K562 (cell line): Measurements from ENCODE around the gene SLC3A2. TPM values are rescaled to one million over a fixed set of nuclear protein-coding genes. Genes with fewer than 3 reads are reported as not detected.
A peak's percentile ranks its signal among the peaks of the same experiment; 100 is the strongest.

Experiments
- AFF4 ChIP-seq: sonication (generic); formaldehyde crosslinking; IDR thresholded peaks from 2 replicates; pipeline ENCODE4 v1.8.0; 2023; ENCODE audit warnings: mild to moderate bottlenecking, missing genetic modification reagents
- HDGF ChIP-seq: fragments of 450-650 bp; IDR thresholded peaks from 2 replicates; pipeline ENCODE4 v1.6.1; 2016
- HMG20B ChIP-seq: fragments of 250-450 bp; sonication (Bioruptor Pico); IDR thresholded peaks from 2 replicates; pipeline ENCODE4 v1.5.0; 2021; ENCODE audit warnings: mild to moderate bottlenecking
- MCM3 ChIP-seq: fragments of 450-650 bp; IDR thresholded peaks from 2 replicates; pipeline ENCODE4 v1.6.1; 2016
- PATZ1 ChIP-seq: fragments of 250-450 bp; sonication (Bioruptor Pico); IDR thresholded peaks from 2 replicates; pipeline ENCODE4 v1.5.0; 2020; ENCODE audit warnings: mild to moderate bottlenecking, borderline replicate concordance
- STAT5A ChIP-seq: IDR thresholded peaks from 2 replicates; pipeline ENCODE4 v1.6.1; 2012; ENCODE audit warnings: low read length, inconsistent platforms, borderline replicate concordance
- USF1 ChIP-seq: sonication (generic); formaldehyde crosslinking; IDR thresholded peaks from 2 replicates; pipeline ENCODE4 v1.9.0; 2022; ENCODE audit warnings: mild to moderate bottlenecking, missing genetic modification reagents
- ZBTB8A ChIP-seq: fragments of 450-650 bp; IDR thresholded peaks from 2 replicates; pipeline ENCODE4 v1.6.1; 2018; ENCODE audit warnings: mild to moderate bottlenecking, moderate library complexity; ENCODE audit not compliant: partially characterized antibody
- ZNF551 ChIP-seq: fragments of 250-450 bp; sonication (Bioruptor Pico); IDR thresholded peaks from 2 replicates; pipeline ENCODE4 v1.5.0; 2021; ENCODE audit warnings: mild to moderate bottlenecking, moderate library complexity
- polyA plus RNA-seq, 8 experiments: library from polyadenylated mRNA; depleted of rRNA in 4 of 8; stranded (reverse) in 5 of 8; unstranded in 3 of 8; fragments of >200 nt; fragmentation: Nextera tagmentation in 2 of 8; fragmentation: Illumina TruSeq in 1 of 8; extraction: Ambion mirVana in 2 of 8; extraction: Trizol in 1 of 8; gene quantifications; 2 replicates each; pipeline versions ENCODE4 v1.2.1 to v1.2.3, GENCODE V29; 2011 to 2014; ENCODE audit warnings: inconsistent platforms in 1 of 8, missing spikeins in 1 of 8
- total RNA-seq, 7 experiments: library from RNA; depleted of rRNA in 6 of 7; stranded (reverse); fragments of >200 nt in 6 of 7; fragmentation: Illumina TruSeq in 2 of 7; extraction: Trizol in 2 of 7; gene quantifications; 2 replicates each; pipeline versions ENCODE4 v1.2.1 to v1.2.3, GENCODE V29; 2011 to 2021; ENCODE audit warnings: low replicate concordance in 1 of 7
- TF ChIP-seq, protein P1 (sequence below), 2 experiments: fragments of 450-650 bp; formaldehyde crosslinking in 1 of 2; IDR thresholded peaks; 2 replicates each; pipeline versions ENCODE4 v1.4.0 to v1.6.1; 2014 to 2020; ENCODE audit warnings: mild to moderate bottlenecking in 2 of 2, borderline replicate concordance in 1 of 2, low read depth in 1 of 2

SLC3A2 gene
- total and polyA plus RNA-seq, 9 of the 15 experiments (the other 6 are each of a cell fraction or from before 2014, with no cell fraction given): 20.0 to 296 (median 214) TPM

DNA sequence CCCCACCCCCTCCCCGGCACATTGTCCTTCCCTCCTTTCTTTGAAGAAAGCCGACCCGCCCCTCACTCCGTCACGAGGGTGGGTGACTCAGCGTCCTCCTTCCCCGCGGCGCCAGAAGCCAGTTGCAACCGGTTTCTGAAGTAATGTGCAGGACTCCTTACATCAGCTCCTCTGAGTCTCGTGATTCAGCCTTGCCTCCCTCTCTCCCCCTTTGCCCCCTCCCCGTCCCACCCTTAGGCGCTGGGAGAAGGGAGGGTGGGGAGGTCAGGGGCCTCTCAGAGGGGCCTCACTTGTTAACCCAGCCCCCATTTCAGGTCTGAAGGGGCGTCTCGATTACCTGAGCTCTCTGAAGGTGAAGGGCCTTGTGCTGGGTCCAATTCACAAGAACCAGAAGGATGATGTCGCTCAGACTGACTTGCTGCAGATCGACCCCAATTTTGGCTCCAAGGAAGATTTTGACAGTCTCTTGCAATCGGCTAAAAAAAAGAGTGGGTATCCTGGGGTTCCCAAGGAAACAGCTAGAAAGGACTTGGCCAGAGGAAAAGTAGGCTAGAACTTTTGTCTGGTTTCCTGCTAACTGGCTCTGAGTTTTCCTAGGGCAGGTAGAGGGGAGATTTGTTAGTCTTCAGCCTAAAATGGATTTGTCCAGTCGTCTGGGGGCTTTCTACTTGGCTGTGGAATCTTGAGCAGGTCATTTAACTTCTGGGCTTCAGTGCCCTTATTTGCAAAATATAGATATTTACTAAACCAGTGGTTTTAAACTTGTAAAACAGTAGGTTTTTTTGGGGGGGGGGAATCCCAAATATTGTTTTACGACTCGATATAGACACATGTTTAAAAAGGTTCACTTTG, 1.1 kb downstream of the SLC3A2 start (continued):
- no peak for TF ChIP-seq PATZ1 (CRISPR knock-in tag)
- TF ChIP-seq HMG20B: no peak
- TF ChIP-seq MCM3: no peak
- peak; percentile 77 for TF ChIP-seq USF1 (CRISPR knock-in tag)
- TF ChIP-seq STAT5A: peak; percentile 33; the same call in 1 of the 2 replicates
- TF ChIP-seq ZNF551 (CRISPR knock-in tag): no peak
- TF ChIP-seq AFF4: peak; percentile 18; the same call in 1 of the 2 replicates
- TF ChIP-seq, protein P1, sequence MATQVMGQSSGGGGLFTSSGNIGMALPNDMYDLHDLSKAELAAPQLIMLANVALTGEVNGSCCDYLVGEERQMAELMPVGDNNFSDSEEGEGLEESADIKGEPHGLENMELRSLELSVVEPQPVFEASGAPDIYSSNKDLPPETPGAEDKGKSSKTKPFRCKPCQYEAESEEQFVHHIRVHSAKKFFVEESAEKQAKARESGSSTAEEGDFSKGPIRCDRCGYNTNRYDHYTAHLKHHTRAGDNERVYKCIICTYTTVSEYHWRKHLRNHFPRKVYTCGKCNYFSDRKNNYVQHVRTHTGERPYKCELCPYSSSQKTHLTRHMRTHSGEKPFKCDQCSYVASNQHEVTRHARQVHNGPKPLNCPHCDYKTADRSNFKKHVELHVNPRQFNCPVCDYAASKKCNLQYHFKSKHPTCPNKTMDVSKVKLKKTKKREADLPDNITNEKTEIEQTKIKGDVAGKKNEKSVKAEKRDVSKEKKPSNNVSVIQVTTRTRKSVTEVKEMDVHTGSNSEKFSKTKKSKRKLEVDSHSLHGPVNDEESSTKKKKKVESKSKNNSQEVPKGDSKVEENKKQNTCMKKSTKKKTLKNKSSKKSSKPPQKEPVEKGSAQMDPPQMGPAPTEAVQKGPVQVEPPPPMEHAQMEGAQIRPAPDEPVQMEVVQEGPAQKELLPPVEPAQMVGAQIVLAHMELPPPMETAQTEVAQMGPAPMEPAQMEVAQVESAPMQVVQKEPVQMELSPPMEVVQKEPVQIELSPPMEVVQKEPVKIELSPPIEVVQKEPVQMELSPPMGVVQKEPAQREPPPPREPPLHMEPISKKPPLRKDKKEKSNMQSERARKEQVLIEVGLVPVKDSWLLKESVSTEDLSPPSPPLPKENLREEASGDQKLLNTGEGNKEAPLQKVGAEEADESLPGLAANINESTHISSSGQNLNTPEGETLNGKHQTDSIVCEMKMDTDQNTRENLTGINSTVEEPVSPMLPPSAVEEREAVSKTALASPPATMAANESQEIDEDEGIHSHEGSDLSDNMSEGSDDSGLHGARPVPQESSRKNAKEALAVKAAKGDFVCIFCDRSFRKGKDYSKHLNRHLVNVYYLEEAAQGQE (IDR thresholded peaks at IDR 0.05; ENCODE audit: borderline replicate concordance): peak; percentile 99
- TF ChIP-seq, protein P1 (CRISPR knock-in tag; IDR thresholded peaks at IDR 0.05; ENCODE audit: low read depth): no peak
- TF ChIP-seq ZBTB8A: no peak
- TF ChIP-seq HDGF: no peak
